NCI-H187 treated with DMSO at 0.1 percent for 48 hours (cell line): ENCODE measurements around the gene TSPAN10.

Source experiments
- DNase-seq: peaks from one replicate; lab custom pipeline; 2025; lab: John Stamatoyannopoulos, UW

TSPAN10 gene

GRCh38 chr17:81635431-81635830, 1.6 kb upstream of the TSPAN10 start:
- DNase-seq: no peak

GRCh38 chr17:81635973-81636504, 957 bp upstream of the TSPAN10 start:
- DNase-seq: no peak

- DNase-seq: no peak
Observed at GRCh38 chr17:81638683-81639082, 1.7 kb downstream of the TSPAN10 start.

GRCh38 chr17:81640011-81640410, 3.0 kb downstream of the TSPAN10 start:
- no peak for DNase-seq

GRCh38 chr17:81641825-81642489, 5.0 kb downstream of the TSPAN10 start:
- DNase-seq: no peak

- no peak for DNase-seq
Observed at GRCh38 chr17:81644496-81644895, 7.5 kb downstream of the TSPAN10 start.

GRCh38 chr17:81644976-81645952, 8.3 kb downstream of the TSPAN10 start:
- DNase-seq: no peak

GRCh38 chr17:81646869-81647600, 10.0 kb downstream of the TSPAN10 start:
- no peak for DNase-seq

- no peak for DNase-seq
Observed at GRCh38 chr17:81647640-81648012, 10.6 kb downstream of the TSPAN10 start.

GRCh38 chr17:81648013-81648706, 11.2 kb downstream of the TSPAN10 start:
- no peak for DNase-seq

- no peak for DNase-seq
Observed at GRCh38 chr17:81648707-81649085, 11.7 kb downstream of the TSPAN10 start.

- no peak for DNase-seq
Observed at GRCh38 chr17:81650951-81651350, 14.0 kb downstream of the TSPAN10 start.

GRCh38 chr17:81651692-81652091, 14.7 kb downstream of the TSPAN10 start:
- no peak for DNase-seq

GRCh38 chr17:81652906-81653771, 16.1 kb downstream of the TSPAN10 start:
- no peak for DNase-seq

GRCh38 chr17:81655378-81656117, 18.6 kb downstream of the TSPAN10 start:
- DNase-seq: no peak

- DNase-seq: no peak
Observed at GRCh38 chr17:81656118-81656743, 19.2 kb downstream of the TSPAN10 start, which contains the start of gene PDE6G. PDE6G (minus strand) TSS chr17:81656542; CDS start chr17:81653305, 3,237 bp downstream.

- DNase-seq: no peak
Observed at GRCh38 chr17:81656835-81657234, 19.8 kb downstream of the TSPAN10 start.

- no peak for DNase-seq
Observed at GRCh38 chr17:81659038-81659437, 22.0 kb downstream of the TSPAN10 start.

- DNase-seq: no peak
Observed at GRCh38 chr17:81660441-81660840, 23.4 kb downstream of the TSPAN10 start.
